GM10248 (cell line): ENCODE measurements around the gene KRT78.

Experiments
- CTCF ChIA-PET: fragments of 300-600 bp; sonication (Branson Sonifier 250); formaldehyde crosslinking; extraction: SDS; loops from one replicate; lab custom pipeline; 2021; ENCODE audit warnings: antibody characterized with exemption; lab: Yijun Ruan, JAX
- POLR2A ChIA-PET: fragments of 350-650 bp; sonication (Branson Sonifier 250); formaldehyde crosslinking; extraction: SDS; loops from one replicate; lab custom pipeline; 2020; ENCODE audit warnings: antibody characterized with exemption; lab: Yijun Ruan, JAX
- DNase-seq: peaks from one replicate; pipeline ENCODE4 v3.0.0; 2012; ENCODE audit errors: extremely low spot score
- CTCF ChIP-seq: IDR thresholded peaks from 2 replicates; pipeline ENCODE4 v1.5.1; 2012; ENCODE audit warnings: mild to moderate bottlenecking, low read depth; ENCODE audit errors: extremely low read depth, missing control alignments, control extremely low read depth

The KRT78 gene

GRCh38 chr12:52850681-52851080 is 1.9 kb upstream of the KRT78 start:
- DNase-seq: no peak
- ChIA-PET POLR2A (no interaction called here), CTCF (interaction anchor here (1.8 kb wide), 1 partner anchor 20 kb away, joined by 5 read pairs; no protein-coding TSS in a partner anchor)
- TF ChIP-seq CTCF: no peak

GRCh38 chr12:52849511-52849910 is 717 bp upstream of the KRT78 start:
- ChIA-PET POLR2A (no interaction called here), CTCF (interaction anchor here (1.8 kb wide), 1 partner anchor 21 kb away, joined by 5 read pairs; no protein-coding TSS in a partner anchor)
- TF ChIP-seq CTCF: no peak
- no peak for DNase-seq

GRCh38 chr12:52847335-52848102 is 1.3 kb downstream of the KRT78 start:
- POLR2A ChIA-PET: no interaction called here
- TF ChIP-seq CTCF: no peak
- DNase-seq: no peak
- CTCF ChIA-PET: no interaction called here

GRCh38 chr12:52846356-52846970 is 2.3 kb downstream of the KRT78 start:
- DNase-seq: no peak
- ChIA-PET CTCF (interaction anchor here (1.3 kb wide), 1 partner anchor 39 kb away, joined by 4 read pairs; no protein-coding TSS in a partner anchor), POLR2A (no interaction called here)
- no peak for TF ChIP-seq CTCF

- no peak for DNase-seq
- TF ChIP-seq CTCF: no peak
- ChIA-PET CTCF (interaction anchor here (1.3 kb wide), 1 partner anchor 39 kb away, joined by 4 read pairs; no protein-coding TSS in a partner anchor), POLR2A (no interaction called here)
These were observed 2.8 kb downstream of the KRT78 start for GRCh38 chr12:52845946-52846345.

- ChIA-PET CTCF (no interaction called here), POLR2A (no interaction called here)
- no peak for TF ChIP-seq CTCF
- no peak for DNase-seq
These were observed 4.4 kb downstream of the KRT78 start for GRCh38 chr12:52844386-52844785.
